GM18868 (cell line): ENCODE measurements around the gene ABLIM3.

Source experiments
- ATAC-seq: cut with Tn5 transposase; IDR thresholded peaks from one replicate; pipeline ENCODE4 v1.9.1; 2021; ENCODE audit warnings: mild to moderate bottlenecking, moderate library complexity; ENCODE audit not compliant: unreplicated experiment

Gene ABLIM3

DNA sequence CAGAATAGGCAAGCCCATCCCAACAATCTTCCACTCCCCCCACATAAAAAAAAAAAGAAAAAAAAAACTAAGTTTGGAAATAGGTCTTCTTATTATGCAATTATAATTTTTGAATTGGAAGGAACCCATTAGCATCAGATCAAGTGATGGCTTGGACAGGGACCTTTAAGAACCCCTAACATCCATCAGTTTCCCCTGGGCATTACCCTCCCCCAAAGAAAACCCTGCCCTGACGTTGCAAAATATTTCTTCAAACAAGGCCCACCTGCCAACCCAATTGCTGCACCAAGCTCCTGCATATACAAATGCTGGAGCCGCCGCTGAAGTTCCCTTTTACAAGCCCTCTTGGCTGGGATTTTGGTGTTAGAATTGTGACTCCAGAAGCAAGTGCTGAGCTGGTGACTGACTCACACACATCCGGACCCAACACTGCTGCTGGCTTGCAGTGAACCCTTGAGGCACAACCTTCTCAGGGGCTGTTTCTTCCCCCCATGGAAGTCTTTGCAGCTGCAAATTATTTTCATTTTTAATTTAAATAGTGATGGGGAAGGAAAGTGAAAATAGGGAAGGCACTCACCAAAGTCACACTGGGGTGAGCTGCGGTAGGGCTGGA lies 74.3 kb downstream of the ABLIM3 start:
- ATAC-seq, result no peak

DNA sequence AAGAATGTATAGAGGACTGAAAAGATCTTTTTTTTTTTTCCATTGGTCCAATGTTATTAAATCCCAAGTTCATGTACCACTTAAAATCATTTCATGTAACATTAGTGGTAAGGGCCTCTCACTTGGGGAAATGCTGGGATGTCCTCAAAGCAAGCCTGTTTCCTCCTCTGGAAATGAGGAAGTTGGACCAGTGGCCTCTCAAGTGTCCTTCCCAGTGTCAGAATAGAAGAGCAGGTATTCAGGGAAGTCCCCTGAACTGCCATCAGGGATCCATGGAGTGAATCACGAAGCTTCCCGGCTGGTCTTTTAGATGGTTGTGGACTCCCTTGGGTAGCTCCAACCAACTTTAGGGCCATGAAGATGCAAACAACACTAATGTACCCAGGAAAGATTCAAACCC lies 75.2 kb downstream of the ABLIM3 start:
- ATAC-seq, result no peak

DNA sequence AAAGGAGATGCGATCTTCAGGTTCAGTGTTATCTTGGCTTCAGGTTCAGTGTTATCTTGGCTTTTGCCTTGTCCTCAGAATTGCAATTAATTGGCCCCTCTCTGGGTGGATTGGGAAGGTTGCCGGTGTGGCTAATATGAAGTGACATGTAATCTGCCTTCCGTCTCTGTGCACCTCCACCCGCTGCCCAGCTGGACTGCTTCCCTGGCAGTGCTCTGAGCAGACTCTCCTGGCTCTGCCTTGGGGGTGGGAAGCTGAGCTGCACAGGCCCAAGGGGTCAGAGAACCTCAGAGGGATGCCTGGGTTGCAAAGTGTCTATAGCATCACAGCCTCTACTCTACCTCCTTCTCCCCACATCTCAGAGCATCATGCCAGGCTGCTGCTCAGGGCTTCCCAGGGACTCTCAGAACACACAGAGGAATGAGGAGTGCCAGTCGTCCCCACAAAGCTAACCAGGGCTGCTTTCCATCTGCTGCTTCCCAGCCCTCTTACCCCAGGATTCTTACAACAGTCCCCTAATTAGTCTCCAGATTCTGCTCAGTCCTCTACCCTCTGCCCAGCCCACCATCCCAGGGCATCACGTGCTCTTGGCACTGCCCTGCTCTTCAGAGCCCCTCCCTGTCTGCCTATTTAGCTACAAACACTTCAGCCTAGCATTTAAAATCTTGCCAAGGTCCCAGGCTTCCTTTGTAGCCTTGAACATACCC lies 76.0 kb downstream of the ABLIM3 start:
- no peak for ATAC-seq

- no peak for ATAC-seq
These were observed 76.5 kb downstream of the ABLIM3 start for GRCh38 chr5:149217803-149218155.

GRCh38 chr5:149219584-149219983 lies 78.3 kb downstream of the ABLIM3 start:
- ATAC-seq, result no peak

DNA sequence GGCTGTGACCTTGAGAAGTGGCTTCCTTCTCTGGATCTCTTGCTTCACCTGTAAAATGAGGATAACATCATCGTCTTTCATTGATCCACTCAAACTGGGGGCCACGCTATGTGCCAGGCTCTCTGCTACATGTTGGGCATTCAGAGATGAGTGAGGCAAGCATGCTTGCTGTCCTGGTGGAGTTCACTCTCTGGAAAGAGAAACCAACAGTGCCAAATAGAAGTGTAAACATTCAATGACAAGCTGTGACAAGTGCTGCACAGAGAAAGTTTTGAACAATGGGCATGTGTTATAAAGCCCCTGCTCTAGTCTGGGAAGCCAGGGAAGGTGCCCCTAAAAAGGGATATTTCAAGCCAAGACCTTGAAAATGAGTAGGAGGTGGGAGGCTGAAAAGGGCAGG lies 79.5 kb downstream of the ABLIM3 start:
- ATAC-seq, result no peak

DNA sequence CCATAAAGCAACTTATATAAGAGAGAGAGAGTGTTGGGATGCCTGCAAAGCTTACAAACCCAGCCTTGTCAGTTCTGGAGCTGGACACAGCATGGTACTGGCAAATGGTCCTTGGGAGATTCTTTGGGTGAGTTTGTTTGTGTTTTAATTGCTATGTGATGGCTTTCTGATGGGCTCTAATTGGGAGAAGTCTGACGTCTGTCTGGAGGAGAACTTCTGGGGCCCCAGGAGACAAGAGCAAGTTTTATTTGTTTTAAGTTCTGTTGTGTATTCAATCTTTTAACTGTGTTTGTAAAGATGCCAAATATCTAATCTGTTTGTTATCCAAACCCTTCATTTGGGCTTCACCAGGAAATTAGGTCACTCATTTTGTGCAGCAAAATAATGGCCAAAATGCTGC lies 80.0 kb downstream of the ABLIM3 start:
- no peak for ATAC-seq

- no peak for ATAC-seq
These were observed 80.5 kb downstream of the ABLIM3 start for GRCh38 chr5:149221731-149222342.

GRCh38 chr5:149223081-149223848 lies 82.0 kb downstream of the ABLIM3 start:
- ATAC-seq, result no peak

- no peak for ATAC-seq
These were observed 83.0 kb downstream of the ABLIM3 start for GRCh38 chr5:149224282-149224681.

GRCh38 chr5:149227168-149227826 lies 86.0 kb downstream of the ABLIM3 start:
- no peak for ATAC-seq

DNA sequence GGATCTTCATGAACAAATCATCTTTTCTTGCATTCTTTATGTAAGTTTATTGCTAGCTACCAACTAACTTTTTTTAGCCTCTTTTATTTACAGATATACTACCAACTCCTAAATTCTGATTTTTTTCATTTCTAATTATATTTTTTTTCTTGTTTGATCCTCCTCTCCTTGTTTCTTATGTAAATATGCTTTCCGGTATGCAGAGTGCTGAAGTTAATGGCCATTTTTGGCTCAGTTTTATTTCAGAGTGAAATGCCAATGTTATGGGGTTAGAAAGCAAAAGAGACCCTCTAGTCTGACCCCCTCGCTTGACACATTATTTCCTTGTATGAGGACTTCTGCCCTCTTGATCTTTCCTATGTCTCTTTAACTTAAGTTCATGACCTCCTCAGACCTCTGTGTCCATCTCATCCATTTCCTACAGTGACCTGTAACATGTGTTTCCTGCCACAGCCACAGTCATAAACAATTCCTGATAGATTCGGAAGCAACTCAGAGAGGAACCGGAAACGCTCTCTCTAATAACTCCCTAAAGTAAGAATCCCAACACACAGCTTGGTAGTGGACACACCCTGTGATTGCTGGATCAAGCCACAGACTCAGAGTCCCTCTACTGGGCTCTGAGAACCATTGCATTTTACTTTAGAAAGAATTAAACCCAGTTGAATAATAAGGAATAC lies 87.5 kb downstream of the ABLIM3 start:
- ATAC-seq, result no peak

DNA sequence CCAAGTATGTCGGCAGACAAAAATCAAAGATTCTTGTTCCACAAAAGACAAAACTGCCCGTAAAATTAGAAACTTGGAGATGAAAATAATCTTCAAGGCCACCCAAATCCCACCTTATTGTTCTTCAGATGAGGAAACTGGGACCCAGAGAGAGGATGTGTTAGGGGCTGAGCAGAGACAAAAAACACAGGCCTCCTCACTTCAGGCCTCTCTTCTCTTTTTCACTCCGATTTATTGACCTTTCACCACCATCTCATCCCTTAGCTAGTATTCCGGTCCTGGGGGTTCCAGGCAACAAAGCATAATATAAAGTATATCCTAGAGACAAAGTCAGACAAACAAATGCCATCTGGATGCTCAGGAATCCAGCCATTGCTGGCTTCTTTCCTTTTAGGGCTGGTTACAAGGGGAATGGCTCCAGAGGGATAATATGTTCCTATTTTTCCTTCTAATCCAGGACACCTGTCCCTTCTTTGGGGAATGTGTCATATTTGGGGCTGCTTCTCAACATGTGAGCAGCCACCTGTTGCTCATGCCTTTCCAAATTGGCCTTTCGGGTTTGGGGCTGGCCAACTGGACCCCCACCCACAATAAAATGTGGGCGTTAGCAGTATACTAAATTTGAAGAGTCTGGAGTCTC lies 88.1 kb downstream of the ABLIM3 start:
- ATAC-seq, result no peak

DNA sequence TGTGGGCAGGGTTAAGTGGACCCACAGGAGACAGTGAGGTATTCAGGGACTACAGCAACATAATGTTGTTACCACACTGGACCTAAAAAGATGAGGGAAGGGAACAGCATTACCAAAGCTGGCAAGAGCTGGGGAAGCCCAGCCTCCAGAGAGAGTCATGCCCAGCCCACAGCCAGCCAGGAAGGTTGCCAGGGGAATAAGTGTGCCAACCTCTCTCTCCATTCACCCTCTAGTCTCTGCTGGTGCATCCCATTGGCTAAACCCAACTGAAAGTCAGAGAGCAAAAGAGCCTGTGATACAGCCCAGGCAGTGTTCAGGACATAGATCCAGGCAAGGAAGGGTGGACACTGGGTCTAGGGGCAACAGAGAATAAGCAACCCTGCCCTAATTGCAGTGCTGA lies 94.5 kb downstream of the ABLIM3 start:
- no peak for ATAC-seq

- no peak for ATAC-seq
These were observed 96.4 kb downstream of the ABLIM3 start for GRCh38 chr5:149237662-149238061.

DNA sequence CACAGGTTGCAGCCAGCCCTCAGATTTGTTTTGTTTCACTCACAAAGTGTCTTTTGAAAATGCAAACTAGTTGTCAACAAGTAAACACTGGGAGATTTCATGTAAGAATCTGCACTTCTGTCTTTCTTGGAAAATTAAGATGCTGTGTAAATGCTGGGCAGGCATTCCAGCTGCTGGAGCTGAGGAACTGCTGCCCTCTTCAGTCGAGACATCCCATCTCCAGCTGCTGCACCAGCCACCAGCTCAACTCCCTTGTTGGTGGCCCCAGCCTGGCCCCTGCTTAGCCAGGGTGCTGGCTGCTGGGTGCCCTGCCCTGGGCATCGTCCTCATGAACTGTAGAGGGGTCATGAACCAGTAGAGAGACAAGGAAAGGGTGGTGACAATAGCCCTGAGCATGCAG lies 97.2 kb downstream of the ABLIM3 start:
- no peak for ATAC-seq

DNA sequence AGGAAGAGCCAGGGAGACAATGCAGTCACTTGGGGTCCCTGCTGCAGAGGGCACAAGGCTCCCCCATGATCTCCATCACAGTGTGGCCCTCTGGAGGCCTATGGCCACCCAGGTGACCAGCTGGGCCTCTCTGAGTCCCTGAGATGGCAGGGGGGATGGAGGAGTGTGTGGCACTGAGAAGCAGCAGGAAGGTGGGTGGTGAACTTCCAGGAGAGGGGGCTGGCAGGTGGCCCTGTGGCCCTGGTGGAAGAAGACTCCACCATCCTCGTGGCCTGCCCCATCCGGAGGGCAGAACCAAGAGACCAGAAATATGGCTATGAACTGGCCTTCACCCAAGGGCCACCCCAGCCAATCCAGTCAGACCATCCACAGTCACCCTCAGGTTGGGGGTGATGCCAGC lies 98.6 kb downstream of the ABLIM3 start:
- no peak for ATAC-seq

DNA sequence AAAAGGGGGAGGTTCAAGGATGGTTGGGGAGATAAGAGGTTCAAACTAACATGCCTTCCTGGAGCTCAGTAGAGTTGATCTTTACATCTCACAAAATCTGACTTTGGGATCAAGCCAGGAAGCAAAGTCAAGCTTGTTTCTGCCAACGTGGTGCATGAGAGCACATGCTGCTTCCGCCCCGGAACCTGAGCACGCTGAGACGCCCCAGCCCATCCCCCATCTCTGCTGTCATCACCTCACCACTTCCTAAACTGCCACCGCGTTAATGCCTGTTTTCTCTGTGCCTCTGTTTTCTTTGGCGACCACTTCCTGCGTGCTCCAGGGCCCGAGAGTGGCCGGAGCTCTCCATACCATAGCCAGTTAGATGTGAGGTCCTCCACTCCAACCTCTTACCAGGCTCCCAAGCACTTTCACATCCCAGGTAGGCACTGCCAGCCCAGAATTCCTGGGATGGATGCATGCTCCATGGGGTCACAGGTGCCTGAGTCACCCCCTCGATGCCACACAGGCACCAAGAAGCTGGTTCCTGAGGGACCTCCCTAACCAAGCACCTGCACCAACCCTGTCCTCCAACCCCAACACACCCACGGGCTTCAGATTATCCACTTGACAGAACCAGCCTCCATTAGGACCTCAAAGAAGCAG lies 99.2 kb downstream of the ABLIM3 start:
- ATAC-seq, result peak; percentile 67

GRCh38 chr5:149242339-149242738 lies 101.0 kb downstream of the ABLIM3 start:
- ATAC-seq, result no peak

DNA sequence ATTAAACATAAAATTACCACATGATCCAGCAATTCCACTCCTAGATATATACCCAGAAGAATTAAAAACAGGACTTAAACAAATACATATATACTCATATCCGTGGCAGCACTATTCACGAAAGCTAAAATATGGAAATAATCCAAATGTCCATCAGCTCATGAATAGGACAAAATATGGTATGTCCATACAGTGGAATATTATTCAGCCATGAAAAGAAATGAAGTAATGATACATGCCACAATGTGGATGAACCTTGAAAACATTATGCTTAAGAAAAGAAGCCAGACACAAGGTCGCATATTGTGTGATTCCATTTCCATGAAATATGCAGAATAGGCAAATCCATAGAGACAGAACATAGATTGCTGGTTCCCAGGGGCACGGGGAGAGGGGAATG lies 105.6 kb downstream of the ABLIM3 start:
- ATAC-seq, result no peak
